Heart left ventricle (tissue), 16 donors: ENCODE results near the gene MRPL9. TPM values are rescaled to one million over a fixed set of nuclear protein-coding genes. Genes with fewer than 3 reads are reported as not detected.

Experiments used
- ATAC-seq, 4 donors: fragments of 200-7000 bp; cut with Tn5 transposase; one replicate each; pipeline ENCODE4 v1.9.1; 2020 to 2022; ENCODE audit warnings: moderate library complexity in 4 of 4, mild to moderate bottlenecking in 3 of 4, moderate number of reproducible peaks in 1 of 4
- DNase-seq, 5 donors: peaks; one replicate each; pipeline ENCODE4 v3.0.0-alpha.2; 2020
- H3K27ac ChIP-seq, 12 donors: fragments of 200-600 bp; sonication (generic) in 4 of 12; one replicate each; pipeline versions ENCODE4 v1.5.0 to v1.8.0; 2016 to 2022; ENCODE audit warnings: mild to moderate bottlenecking in 2 of 12
- H3K27me3 ChIP-seq, 9 donors: fragments of 200-600 bp; sonication (generic) in 2 of 9; one replicate each; pipeline versions ENCODE4 v1.5.1 to v1.8.0; 2016 to 2022; ENCODE audit warnings: mild to moderate bottlenecking in 3 of 9
- H3K36me3 ChIP-seq, 9 donors: fragments of 200-600 bp; sonication (generic) in 2 of 9; one replicate each; pipeline versions ENCODE4 v1.5.0 to v1.8.0; 2018 to 2022; ENCODE audit warnings: mild to moderate bottlenecking in 2 of 9
- H3K4me1 ChIP-seq, 12 donors: fragments of 200-600 bp; sonication (generic) in 4 of 12; one replicate each; pipeline versions ENCODE4 v1.5.0 to v1.8.0; 2016 to 2022; ENCODE audit warnings: mild to moderate bottlenecking in 3 of 12
- H3K4me3 ChIP-seq, 12 donors: fragments of 200-600 bp; sonication (generic) in 4 of 12; one replicate each; pipeline versions ENCODE4 v1.5.0 to v1.8.0; 2017 to 2022; ENCODE audit warnings: mild to moderate bottlenecking in 9 of 12, moderate library complexity in 4 of 12
- H3K9me3 ChIP-seq, 12 donors: fragments of 200-600 bp; sonication (generic) in 4 of 12; one replicate each; pipeline versions ENCODE4 v1.5.0 to v1.8.0; 2016 to 2022; ENCODE audit warnings: mild to moderate bottlenecking in 1 of 12
- POLR2A ChIP-seq, 2 donors: fragments of 450-650 bp; IDR thresholded peaks; one replicate each; pipeline ENCODE4 v1.6.1; 2017; ENCODE audit warnings: antibody characterized with exemption in 2 of 2, mild to moderate bottlenecking in 2 of 2, moderate library complexity in 2 of 2
- WGBS, 4 donors: extraction: QIAGEN DNeasy Blood & Tissue Kit in 2 of 4; methylation state at CpG; one replicate each; pipeline versions ENCODE4 v1.1.5 to v1.1.7; 2013 to 2018; 5-methylcytosine and 5-hydroxymethylcytosine counted together
- intact Hi-C, 10 donors: fragments of 100-400 bp; cut with DNase I; formaldehyde crosslinking; loops; one replicate each; pipeline versions ENCODE4 v1.11.1 to v1.14.2; 2022
- polyA plus RNA-seq, 2 donors: library from polyadenylated mRNA; stranded (reverse); fragments of 200-250 nt; gene quantifications; one replicate each; pipeline ENCODE4 v1.2.3, GENCODE V29; 2013
- total RNA-seq, 9 donors: library from RNA; depleted of rRNA in 2 of 9; stranded (reverse); fragments of >200 nt in 2 of 9; fragmentation: NEBNext Ultra II Directional in 3 of 9; extraction: Animal tissue kit (Norgen Biotek cat#: 25700) in 3 of 9; gene quantifications; one replicate each; pipeline versions ENCODE4 v1.1.0 to v1.2.4, GENCODE V29; 2016 to 2023
- TF ChIP-seq, protein P1 (sequence below), 12 donors: fragments of 200-600 bp; sonication (generic) in 4 of 12; IDR thresholded peaks; one replicate each; pipeline versions ENCODE4 v1.5.0 to v1.8.0; 2018 to 2022; ENCODE audit warnings: antibody characterized with exemption in 12 of 12, mild to moderate bottlenecking in 5 of 12
- donor health status: ischemic (EF 13 %, LVEDD 7.1; RV severe dilation, severe dysfunction).
- donor health status: healthy with polysubstance abuse.
- donor health status: DM: no; HTN: yes; CAD: no.
- donor health status: DM: no; HTN: no; CAD: no.
- donor health status: ischemic (EF 25% LVEDD 6.9; RV normal size, moderate dysfunction).
- donor health status: ischemic (EF 25% LVEDD 5.7; RV mildly dilated, moderate dysfunction).
- donor health status: healthy.
- donor health status: DM: yes; HTN: yes; CAD: no.
- donor health status: ischemic (EF 35%, LVEDD 5.7; RV mildly dilated, moderate dysfunction).
- donor health status: nonischemic (EF 11% LVEDD 7.7; RV severe dilation, severe dysfunction).
- donor health status: DM: yes; HTN: yes; CAD: no.
- donor health status: PGD.
- donor health status: ischemic (EF 29% LVEDD 5.4; RV normal size, mild dysfunction).
- donor health status: nonischemic (EF 23%, LVEDD 6.1; RV moderate dilation, normal function).

Gene MRPL9
- total and polyA plus RNA-seq, 11 donors, result 35.8 to 57.9 (median 46.3) TPM

- H3K4me3 ChIP-seq, result no peak overlapping the region
- no peak for ATAC-seq
- peaks cover 0 to 25% (median 15%) of the 10 kb centered on the region in 12 donors for H3K4me1 ChIP-seq
- H3K27ac ChIP-seq, result no peak overlapping the region
- H3K27me3 ChIP-seq, result peaks cover 0 to 33% (median 10%) of the 10 kb centered on the region in 9 donors
- WGBS, 4 donors, result 76 to 100% (median 89%) methylated on average over 2 of the region's 2 CpGs
- TF ChIP-seq, protein P1, sequence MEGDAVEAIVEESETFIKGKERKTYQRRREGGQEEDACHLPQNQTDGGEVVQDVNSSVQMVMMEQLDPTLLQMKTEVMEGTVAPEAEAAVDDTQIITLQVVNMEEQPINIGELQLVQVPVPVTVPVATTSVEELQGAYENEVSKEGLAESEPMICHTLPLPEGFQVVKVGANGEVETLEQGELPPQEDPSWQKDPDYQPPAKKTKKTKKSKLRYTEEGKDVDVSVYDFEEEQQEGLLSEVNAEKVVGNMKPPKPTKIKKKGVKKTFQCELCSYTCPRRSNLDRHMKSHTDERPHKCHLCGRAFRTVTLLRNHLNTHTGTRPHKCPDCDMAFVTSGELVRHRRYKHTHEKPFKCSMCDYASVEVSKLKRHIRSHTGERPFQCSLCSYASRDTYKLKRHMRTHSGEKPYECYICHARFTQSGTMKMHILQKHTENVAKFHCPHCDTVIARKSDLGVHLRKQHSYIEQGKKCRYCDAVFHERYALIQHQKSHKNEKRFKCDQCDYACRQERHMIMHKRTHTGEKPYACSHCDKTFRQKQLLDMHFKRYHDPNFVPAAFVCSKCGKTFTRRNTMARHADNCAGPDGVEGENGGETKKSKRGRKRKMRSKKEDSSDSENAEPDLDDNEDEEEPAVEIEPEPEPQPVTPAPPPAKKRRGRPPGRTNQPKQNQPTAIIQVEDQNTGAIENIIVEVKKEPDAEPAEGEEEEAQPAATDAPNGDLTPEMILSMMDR (IDR thresholded peaks at IDR 0.05), result no peak
- no peak for TF ChIP-seq POLR2A (IDR thresholded peaks at IDR 0.05)
- H3K9me3 ChIP-seq, result no peaks in the 10 kb centered on the region
- no peak for DNase-seq
- intact Hi-C loops, result no loop called here
- H3K36me3 ChIP-seq, result no peaks in the 10 kb centered on the region
These were observed 49.4 kb downstream of the MRPL9 start for GRCh38 chr1:151713874-151714273.

GRCh38 chr1:151713044-151713443 lies 50.3 kb downstream of the MRPL9 start:
- intact Hi-C loops, result no loop called here
- ATAC-seq, result no peak
- WGBS, 4 donors, result 77 to 86% (median 83%) methylated on average over 2 of the region's 2 CpGs

DNA sequence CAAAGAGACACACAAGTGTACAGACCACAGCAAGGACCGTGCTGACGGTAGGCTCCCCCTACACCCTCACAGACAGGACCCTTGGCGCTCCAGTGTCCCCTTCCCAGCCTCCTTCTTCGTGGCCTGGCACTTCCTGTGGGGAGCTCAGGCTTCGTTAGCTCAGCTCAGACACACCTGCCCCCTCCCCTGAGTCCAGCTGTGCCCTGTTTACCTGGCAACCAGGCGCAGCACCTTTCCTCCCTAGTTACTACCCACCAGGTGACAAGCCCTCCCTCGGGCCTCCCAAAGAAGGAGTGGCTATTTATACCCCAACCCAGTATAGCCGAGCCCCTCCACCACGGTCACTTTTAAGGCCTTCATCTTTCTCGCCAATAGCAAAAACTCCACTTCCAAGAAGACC lies 51.3 kb downstream of the MRPL9 start:
- ATAC-seq, result no peak
- H3K4me3 ChIP-seq, result no peak overlapping the region
- H3K9me3 ChIP-seq, result no peaks in the 10 kb centered on the region
- 54 to 66% (median 62%) methylated on average over 10 of the region's 10 CpGs for WGBS, 4 donors
- no peaks in the 10 kb centered on the region for H3K36me3 ChIP-seq
- peaks cover 0 to 31% (median 10%) of the 10 kb centered on the region in 9 donors for H3K27me3 ChIP-seq
- no peak for DNase-seq
- intact Hi-C loops, result no loop called here
- H3K27ac ChIP-seq, result no peak overlapping the region
- peaks cover 0 to 9% (median under 1%) of the 10 kb centered on the region in 12 donors for H3K4me1 ChIP-seq
- TF ChIP-seq, protein P1 (IDR thresholded peaks at IDR 0.05), result no peak
- no peak for TF ChIP-seq POLR2A (IDR thresholded peaks at IDR 0.05)

More at GRCh38 chr1:151713044-151713443, 50.3 kb downstream of the MRPL9 start:
- Histone ChIP-seq H3K4me3 (no peak overlapping the region), H3K27me3 (peaks cover 0 to 32% (median 10%) of the 10 kb centered on the region in 9 donors), H3K36me3 (no peaks in the 10 kb centered on the region), H3K4me1 (peaks cover 0 to 19% (median 10%) of the 10 kb centered on the region in 12 donors), H3K9me3 (no peaks in the 10 kb centered on the region), H3K27ac (no peak overlapping the region)
- DNase-seq, result no peak
- TF ChIP-seq POLR2A (IDR thresholded peaks at IDR 0.05), result no peak
- TF ChIP-seq, protein P1 (IDR thresholded peaks at IDR 0.05), result no peak

DNA sequence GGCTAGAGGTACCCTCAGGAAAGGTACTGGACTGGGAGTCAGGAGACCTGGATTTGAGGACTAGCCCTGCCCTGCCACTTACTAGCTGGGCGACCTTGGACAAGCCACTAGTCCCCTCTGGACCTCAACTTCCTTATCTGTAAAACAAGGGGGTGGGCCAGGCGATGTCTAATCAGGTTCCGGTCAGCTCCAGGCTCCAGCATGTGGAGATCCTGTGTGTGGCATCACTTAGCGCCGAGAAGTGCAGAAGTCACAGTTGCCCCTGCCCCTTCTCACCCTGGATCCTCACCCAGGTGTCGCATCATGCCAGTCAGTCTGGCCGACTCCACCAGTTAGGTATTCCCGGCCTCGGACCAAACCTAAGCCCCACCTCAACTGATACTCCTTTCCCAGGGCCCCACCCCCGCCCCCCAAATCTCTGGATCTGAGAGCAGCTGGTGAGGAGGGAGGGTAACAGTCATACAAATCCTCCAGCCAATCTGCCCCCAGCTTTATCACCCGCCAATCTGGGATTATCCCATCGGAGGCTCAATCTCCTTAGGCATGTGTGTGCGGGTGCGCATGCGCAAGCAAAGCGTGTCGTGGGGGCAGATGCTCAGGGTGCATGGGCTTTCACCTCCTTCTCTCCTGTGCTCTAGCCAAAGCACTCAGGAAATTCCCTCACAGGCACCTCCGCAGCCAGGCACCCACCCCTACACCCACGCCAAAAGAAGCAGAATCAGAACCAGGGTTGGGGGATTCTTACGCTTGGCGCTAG lies 52.1 kb downstream of the MRPL9 start:
- TF ChIP-seq POLR2A (IDR thresholded peaks at IDR 0.05), result no peak
- TF ChIP-seq, protein P1 (IDR thresholded peaks at IDR 0.05), result no peak
- Histone ChIP-seq H3K27me3 (peaks cover 0 to 23% (median 6%) of the 10 kb centered on the region in 9 donors), H3K36me3 (no peaks in the 10 kb centered on the region), H3K27ac (no peak overlapping the region), H3K4me1 (peaks cover 0 to 2% (median 0%) of the 10 kb centered on the region in 12 donors), H3K4me3 (no peak overlapping the region), H3K9me3 (no peaks in the 10 kb centered on the region)
- DNase-seq (no peak), ATAC-seq (no peak)
- 70 to 77% (median 75%) methylated on average over 20 to 21 of the region's 21 CpGs for WGBS, 4 donors
- intact Hi-C loops, result no loop called here
